Type B pancreatic cell (in vitro differentiated cells): ENCODE measurements around the gene PEX14. TPM values are rescaled to one million over a fixed set of nuclear protein-coding genes. Genes with fewer than 3 reads are reported as not detected.

Source experiments
- DNase-seq: peaks from one replicate; pipeline ENCODE4 v3.0.0; 2021; ENCODE audit warnings: mixed read lengths; ENCODE audit not compliant: unreplicated experiment; ENCODE audit errors: extremely low spot score
- H3K27ac Mint-ChIP-seq: 2 replicates; pipeline ENCODE4 v1.8.0; 2021; ENCODE audit warnings: mild to moderate bottlenecking, mixed read lengths
- H3K27me3 Mint-ChIP-seq: 2 replicates; pipeline ENCODE4 v1.8.0; 2021; ENCODE audit warnings: mixed read lengths
- H3K36me3 Mint-ChIP-seq: 2 replicates; pipeline ENCODE4 v1.8.0; 2021; ENCODE audit warnings: mixed read lengths
- H3K4me1 Mint-ChIP-seq: one replicate; pipeline ENCODE4 v1.8.0; 2021; ENCODE audit warnings: mixed read lengths; ENCODE audit not compliant: unreplicated experiment
- H3K4me3 Mint-ChIP-seq: 2 replicates; pipeline ENCODE4 v1.8.0; 2021; ENCODE audit warnings: mild to moderate bottlenecking, mixed read lengths
- H3K9me3 Mint-ChIP-seq: 2 replicates; pipeline ENCODE4 v1.8.0; 2021; ENCODE audit warnings: mixed read lengths
- CTCF ChIP-seq: fragments of 200-600 bp; sonication (generic); conservative IDR thresholded peaks from 2 replicates; pipeline ENCODE4 v1.5.0; 2021; ENCODE audit warnings: antibody characterized with exemption, mild to moderate bottlenecking
- total RNA-seq: library from RNA; stranded (reverse); gene quantifications from 2 replicates; pipeline ENCODE4 v1.2.1, GENCODE V29; 2021; ENCODE audit warnings: low replicate concordance

Gene PEX14
- total RNA-seq, 1 donor from 2014 or later = 22.5 TPM

GRCh38 chr1:10653370-10654125 lies 178.8 kb downstream of the PEX14 start:
- Mint-ChIP-seq H3K27ac (no peak overlapping the region), H3K4me3 (no peak overlapping the region), H3K9me3 (no peaks in the 10 kb centered on the region), H3K4me1 (peaks cover 4% of the 10 kb centered on the region), H3K27me3 (no peaks in the 10 kb centered on the region), H3K36me3 (no peaks in the 10 kb centered on the region)
- DNase-seq = no peak
- no peak for TF ChIP-seq CTCF

GRCh38 chr1:10655002-10655401 lies 180.3 kb downstream of the PEX14 start:
- Mint-ChIP-seq H3K36me3 (no peaks in the 10 kb centered on the region), H3K27ac (no peak overlapping the region), H3K27me3 (no peaks in the 10 kb centered on the region), H3K4me1 (peaks cover 4% of the 10 kb centered on the region), H3K4me3 (no peak overlapping the region), H3K9me3 (no peaks in the 10 kb centered on the region)
- TF ChIP-seq CTCF = no peak
- DNase-seq = no peak

- Mint-ChIP-seq H3K27me3 (no peaks in the 10 kb centered on the region), H3K27ac (no peak overlapping the region), H3K4me3 (no peak overlapping the region), H3K9me3 (no peaks in the 10 kb centered on the region), H3K36me3 (no peaks in the 10 kb centered on the region), H3K4me1 (peaks cover 4% of the 10 kb centered on the region)
- no peak for TF ChIP-seq CTCF
- DNase-seq = no peak
These were observed 181.7 kb downstream of the PEX14 start for GRCh38 chr1:10656431-10656830.

- Mint-ChIP-seq H3K36me3 (no peaks in the 10 kb centered on the region), H3K4me3 (no peak overlapping the region), H3K9me3 (no peaks in the 10 kb centered on the region), H3K4me1 (peaks cover 4% of the 10 kb centered on the region), H3K27ac (no peak overlapping the region), H3K27me3 (no peaks in the 10 kb centered on the region)
- no peak for TF ChIP-seq CTCF
- no peak for DNase-seq
These were observed 182.5 kb downstream of the PEX14 start for GRCh38 chr1:10657088-10657847.

- no peaks in the 10 kb centered on the region for H3K9me3 Mint-ChIP-seq
- no peak overlapping the region for H3K4me3 Mint-ChIP-seq
- H3K27me3 Mint-ChIP-seq = no peaks in the 10 kb centered on the region
- TF ChIP-seq CTCF = no peak
- no peak for DNase-seq
- no peak overlapping the region for H3K27ac Mint-ChIP-seq
- H3K4me1 Mint-ChIP-seq = peaks cover 4% of the 10 kb centered on the region
- no peaks in the 10 kb centered on the region for H3K36me3 Mint-ChIP-seq
These were observed 183.8 kb downstream of the PEX14 start for GRCh38 chr1:10658396-10659066.
